D341Med (cell line): ENCODE measurements around the gene KRTAP19-7.

Source experiments
- DNase-seq: peaks from one replicate; pipeline ENCODE4 v3.0.0; 2012; ENCODE audit warnings: low spot score

Gene KRTAP19-7, protein sequence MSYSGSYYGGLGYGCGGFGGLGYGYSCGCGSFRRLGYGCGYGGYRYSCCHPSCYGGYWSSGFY

DNA sequence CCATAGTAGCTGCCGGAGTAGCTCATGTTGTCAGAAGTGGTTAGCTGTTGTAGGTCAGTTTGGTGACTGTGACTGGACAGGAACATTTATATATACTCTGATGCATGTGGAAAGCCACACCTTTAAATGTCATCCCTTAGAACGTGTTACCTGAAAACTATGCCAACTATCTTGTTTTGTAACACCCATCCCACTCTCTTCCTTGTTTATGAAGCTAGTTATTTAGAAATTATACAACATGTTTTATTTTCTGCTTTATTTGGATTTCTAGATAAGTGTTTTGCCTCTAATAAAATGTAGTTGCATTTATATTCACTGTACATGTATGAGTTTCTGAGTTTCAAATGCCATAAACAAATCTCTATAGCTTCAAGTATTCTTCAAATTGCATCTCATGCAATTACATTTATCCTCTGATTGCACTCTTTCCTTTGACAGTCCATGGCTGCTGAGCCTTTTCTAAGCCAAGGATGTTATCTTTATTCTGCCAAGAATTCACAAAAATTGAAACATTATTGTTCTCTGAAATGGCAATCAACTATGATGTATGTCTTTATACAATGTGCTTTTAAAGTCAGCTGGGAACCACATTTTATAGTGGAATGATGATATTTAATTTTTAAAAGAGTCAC is at the start of gene KRTAP19-7:
Gene KRTAP19-7 (minus strand): TSS at position 51 of the 632 bp plus-strand sequence. CDS start 25 bp downstream, at position 26.
- no peak for DNase-seq

DNA sequence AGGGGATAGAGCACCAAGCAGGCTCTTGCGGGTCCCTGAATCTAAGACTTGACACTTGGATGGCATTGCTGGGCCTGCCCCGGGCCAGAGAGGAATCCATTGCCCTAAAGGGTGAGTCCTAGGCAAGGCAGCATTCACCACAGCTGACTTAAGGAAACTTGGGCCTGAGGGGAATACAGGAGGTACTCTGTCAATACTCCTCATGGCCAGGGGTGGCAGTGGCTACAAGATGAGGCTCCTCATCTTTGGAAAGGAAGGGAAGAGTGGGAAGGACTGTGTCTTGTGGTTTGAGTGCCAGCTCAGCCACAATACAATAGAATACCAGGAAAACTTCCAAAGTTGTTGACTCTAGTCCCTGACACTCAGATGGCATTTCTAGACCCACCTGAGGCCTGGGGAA is 44.9 kb upstream of the KRTAP19-7 start:
- DNase-seq: no peak

DNA sequence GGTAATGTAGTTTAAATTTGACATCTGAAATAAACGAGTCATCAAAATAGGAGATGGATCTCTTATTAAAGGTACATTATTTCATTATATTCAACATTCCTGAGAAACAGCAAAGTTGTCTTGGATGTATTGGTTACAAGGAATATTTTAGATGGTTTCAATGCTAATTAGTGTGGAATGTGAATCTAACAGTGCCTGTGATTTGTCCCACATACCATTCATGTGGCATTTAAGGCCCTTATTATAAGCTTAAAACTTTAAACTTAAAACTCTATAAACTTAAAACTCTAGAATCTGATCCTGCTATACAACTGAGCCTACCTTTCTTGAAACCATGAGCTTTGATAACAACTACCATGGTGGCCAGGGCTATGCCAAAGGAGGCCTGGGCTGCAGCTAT is 39.7 kb upstream of the KRTAP19-7 start, which contains the start of gene KRTAP22-1:
Gene KRTAP22-1 (plus strand): TSS at position 301 of the 400 bp plus-strand sequence.
- DNase-seq: no peak

DNA sequence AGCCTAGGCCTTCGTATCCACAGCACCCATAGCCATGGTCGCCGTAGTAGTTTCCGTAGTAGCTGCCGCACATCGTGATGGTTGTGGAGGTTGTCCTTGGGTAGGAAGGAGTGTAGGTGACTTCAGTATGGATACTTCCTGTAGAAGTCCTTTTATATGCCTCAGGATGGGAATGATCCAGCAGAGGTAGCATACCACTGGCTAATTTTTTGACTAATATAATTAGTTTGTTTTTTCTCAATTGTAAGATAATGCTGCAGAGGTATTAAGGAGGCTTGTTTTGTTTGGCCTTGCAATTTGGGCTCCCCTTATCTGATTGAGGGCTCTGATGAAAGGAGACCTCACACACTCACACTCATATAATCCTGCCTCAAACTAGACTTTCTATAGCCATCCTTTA is 37.7 kb upstream of the KRTAP19-7 start, which contains the start of gene KRTAP6-2:
Gene KRTAP6-2 (minus strand): TSS at position 101 of the 400 bp plus-strand sequence. CDS start 28 bp downstream, at position 73.
- no peak for DNase-seq

DNA sequence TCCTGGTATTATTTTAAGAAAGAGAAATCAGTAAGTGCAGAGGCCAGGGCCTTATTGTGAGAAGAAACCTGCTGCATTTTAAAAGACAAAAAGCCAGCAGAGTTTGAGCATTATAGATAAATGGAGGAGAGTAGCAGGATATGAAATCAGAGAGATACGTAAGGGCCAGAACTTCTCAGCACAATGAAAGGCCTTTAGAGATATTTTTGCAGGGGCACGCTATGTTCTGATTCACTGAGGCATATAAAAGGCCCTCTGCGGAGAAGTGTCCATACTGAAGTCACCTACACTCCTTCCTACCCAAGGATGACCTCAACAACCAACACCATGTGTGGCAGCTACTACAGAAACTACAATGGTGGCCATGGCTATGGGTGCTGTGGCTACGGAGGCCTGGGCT is 31.0 kb upstream of the KRTAP19-7 start, which contains the start of gene KRTAP6-3:
Gene KRTAP6-3 (plus strand): TSS at position 301 of the 400 bp plus-strand sequence. CDS start 6 bp downstream, at position 307.
- DNase-seq: no peak

DNA sequence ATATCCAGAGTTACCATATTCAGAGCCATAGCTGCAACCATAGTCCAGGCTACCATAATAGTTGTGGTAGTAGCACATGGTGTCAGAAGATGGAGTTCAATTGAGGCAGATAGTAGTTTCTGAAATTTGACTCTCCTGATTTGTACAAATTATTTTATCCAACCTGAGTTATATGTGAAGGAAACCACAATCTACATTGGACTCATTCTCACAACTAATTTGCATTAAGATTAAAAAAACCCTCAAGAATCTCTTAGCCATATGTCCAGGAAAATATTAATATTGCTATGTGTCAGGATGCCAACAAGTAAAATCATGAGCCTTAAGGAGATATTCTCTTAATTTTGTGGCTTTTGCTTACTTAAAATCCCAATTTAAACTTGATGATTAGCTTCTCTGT is 29.2 kb upstream of the KRTAP19-7 start, which contains the start of gene KRTAP22-2:
Gene KRTAP22-2 (minus strand): TSS at position 101 of the 400 bp plus-strand sequence.
- DNase-seq: no peak

DNA sequence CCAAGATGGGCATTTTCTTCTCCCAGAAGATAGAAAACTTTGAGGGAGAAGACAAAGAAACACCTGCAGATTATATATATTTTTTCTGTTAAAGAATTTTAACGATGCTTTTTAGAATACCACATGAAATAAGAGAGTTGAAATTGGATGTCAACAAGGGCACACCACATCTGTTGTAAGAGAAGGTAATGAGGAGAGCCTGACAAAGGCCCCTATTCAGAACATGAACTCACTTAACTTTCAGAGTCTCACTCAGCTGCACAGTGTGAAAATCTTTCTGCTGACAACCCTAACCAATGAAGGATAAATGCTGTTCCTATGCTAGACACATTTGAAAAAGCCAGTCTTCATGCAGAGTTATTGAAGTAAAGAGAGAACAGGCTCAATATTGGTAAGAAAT is 21.8 kb upstream of the KRTAP19-7 start:
- no peak for DNase-seq

DNA sequence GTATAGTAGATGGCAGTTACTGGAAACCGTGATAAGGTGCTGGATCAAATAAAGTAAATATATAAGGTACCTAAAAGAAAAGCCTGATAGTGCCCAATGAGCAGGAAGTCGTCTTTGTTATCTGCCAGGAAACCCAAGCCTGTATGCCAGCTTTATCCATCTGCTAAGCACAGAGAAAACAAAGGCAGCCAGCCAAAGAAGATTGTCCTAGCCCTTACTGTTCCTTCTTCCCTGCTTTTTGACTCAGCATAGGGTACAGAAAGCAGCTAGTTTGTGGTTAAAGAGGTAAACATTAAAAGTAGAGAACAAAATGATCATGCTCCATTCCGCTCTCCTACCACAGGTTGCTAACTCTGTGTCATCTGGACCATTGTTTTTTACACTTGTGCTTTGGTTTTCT is 19.0 kb upstream of the KRTAP19-7 start:
- no peak for DNase-seq

DNA sequence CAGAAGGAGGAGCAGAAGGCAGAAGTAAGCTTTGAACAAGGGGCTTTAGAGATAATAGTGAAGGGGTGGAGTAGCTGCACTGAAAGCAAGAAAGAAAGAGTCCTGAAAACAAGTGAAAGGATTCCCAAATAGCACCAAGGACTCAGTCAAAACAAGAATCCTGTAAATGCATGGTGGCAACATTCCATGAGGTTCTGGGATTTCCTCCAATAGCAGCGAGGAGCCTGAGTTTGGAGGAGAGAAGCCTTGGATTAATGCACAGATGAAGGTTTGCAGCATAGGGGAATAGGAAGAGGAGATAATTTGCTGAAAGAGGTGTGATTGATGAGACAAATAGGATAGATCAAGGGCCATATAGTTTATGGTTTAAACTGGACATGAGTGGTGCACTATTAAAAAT is 18.2 kb upstream of the KRTAP19-7 start:
- no peak for DNase-seq

DNA sequence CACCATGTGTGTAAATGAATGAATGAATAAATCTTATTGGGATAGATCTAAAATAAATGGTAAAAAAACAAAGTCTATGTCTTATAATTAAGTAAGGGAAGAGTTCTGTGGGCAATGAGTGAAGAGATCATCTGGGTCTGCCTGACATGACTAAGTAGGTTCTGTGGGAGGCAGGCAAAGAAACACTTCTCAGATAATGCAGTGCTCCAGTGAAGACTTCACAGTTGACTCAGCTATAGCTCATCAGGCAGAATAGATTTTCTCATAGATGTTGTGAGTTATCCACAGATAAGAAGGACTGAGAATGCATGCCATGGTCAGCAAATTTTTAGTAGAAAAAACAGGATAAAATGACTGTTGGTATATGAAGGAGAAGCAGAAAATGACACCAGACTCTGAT is 16.7 kb upstream of the KRTAP19-7 start:
- DNase-seq: no peak

DNA sequence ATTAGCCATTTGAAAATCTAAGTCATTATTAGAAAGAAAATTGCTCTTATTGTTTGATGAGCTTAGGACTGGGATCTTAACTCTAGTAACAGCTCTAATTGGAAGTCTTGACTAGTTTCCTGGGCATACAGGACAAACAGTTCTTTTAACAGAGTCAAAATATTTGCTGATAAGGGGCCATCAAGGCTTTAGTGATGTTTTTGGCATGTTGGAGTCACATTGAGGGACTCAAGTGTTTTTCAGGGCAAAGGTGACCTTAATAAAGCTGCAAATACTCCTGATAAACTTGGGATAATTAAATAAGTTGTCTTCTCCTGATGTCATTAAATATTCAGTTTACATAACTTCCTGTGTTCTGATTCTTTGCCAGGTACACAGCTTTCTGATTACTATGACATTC is 6.5 kb upstream of the KRTAP19-7 start:
- no peak for DNase-seq

DNA sequence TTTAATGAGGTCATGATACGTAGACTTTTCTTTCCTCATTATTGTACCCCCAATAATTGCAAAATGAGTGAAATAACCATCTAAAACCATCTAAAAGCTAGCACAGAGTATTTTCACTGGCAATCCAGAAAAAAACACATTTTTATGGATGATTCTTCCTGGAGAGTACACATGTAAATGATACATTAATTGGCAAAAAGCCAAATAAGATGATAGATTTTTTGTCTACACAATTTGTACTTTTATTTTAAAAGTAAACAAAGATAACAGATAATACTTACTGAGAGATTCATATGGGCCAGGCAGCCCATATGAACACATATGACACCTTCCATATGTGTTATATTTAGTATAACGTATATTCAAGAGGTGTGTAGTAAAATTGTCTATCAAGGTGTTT is 2.5 kb upstream of the KRTAP19-7 start:
- DNase-seq: no peak

DNA sequence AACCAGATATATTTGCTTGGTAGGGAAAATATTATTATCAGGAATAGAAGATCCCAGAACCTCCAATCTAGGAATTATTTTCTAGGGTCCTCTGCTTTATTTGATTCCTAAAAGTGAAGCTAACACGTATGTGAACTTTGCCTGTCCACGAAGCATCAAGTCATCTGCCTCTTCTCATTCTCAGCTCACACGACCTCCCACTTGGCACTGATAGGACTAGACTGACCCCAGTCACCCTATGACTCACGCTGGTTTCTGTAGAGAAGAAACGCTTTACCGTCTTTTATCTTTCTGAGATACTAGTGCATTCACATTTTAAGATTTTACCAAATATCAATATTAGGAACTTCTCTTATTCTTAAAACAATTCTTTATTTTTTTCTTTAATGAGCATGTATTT is 2.0 kb upstream of the KRTAP19-7 start:
- no peak for DNase-seq

DNA sequence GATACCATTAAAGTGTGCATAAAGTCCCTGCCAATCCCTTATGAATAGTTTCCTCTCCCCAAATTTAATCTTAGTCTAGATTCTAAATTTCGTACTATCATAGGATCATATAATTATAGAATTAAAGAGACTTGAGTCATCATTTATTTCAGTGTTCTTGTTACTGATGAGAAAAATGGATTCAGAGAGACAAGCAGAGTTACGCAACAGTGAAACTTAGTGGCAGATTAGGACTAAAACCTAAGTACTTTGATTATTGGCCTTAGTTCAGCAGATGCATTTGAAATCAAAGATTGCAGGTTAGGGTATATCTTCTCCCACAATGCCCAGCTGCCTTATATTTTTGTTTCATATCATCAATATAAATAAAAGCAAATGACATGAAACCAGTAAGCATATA is 843 bp upstream of the KRTAP19-7 start:
- DNase-seq: no peak

DNA sequence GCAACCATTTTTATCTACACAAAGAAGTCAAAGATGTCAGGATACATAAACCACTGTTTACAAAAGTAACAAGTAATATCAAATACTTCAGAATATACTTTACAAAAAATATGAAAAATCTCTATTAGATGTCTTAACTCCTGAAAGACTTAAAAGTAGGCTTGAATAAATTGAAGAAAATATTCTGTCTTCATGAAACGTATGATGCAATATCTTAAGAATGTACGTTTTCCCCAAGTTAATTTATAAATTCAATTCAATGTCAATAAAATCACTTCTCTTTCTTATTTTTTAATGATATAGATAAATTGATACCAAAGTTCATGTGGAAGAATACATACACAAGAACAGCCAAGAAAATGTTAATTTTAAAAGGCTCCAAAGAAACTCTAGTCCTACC is 6.0 kb downstream of the KRTAP19-7 start:
- DNase-seq: no peak

DNA sequence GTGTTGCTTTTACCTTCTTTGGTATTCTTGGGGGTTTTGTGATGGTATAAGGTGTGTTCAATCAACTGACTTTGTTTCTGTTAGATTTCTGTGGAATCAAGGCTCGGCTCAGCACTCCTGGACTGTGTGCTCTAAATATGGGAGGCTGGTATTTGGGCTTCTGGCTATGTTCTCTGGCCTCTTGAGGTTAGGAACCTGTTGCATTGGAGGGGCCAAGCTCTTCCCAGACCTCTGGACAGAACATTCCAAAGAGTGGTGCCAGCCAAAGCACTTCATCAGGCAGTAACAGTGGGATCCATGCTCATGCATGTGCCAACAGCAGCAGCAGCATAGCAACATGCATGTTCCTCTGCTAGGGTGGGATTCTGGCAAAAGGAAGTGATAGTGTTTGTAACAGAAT is 8.3 kb downstream of the KRTAP19-7 start:
- DNase-seq: no peak

DNA sequence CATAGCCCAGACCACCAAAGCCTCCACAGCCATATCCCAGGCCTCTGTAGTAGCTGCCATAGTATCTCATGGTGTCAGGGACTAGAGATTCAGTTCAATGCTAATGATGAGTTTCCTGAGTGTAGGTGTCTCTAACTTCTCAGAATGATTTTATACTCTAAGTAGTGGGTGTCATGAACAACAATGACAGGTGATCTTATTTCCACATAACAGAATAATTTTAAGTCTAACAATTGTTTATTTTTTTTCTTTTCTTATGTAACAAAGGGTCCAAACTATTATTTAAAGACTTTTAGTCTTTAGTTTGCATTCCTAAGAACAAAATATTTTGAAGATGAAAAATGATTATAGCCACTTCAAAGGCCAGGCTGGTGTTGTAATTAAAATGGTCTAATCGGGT is 19.4 kb downstream of the KRTAP19-7 start, which contains the start of gene KRTAP19-6:
Gene KRTAP19-6 (minus strand): TSS at position 101 of the 400 bp plus-strand sequence. CDS start 31 bp downstream, at position 70.
- DNase-seq: no peak

DNA sequence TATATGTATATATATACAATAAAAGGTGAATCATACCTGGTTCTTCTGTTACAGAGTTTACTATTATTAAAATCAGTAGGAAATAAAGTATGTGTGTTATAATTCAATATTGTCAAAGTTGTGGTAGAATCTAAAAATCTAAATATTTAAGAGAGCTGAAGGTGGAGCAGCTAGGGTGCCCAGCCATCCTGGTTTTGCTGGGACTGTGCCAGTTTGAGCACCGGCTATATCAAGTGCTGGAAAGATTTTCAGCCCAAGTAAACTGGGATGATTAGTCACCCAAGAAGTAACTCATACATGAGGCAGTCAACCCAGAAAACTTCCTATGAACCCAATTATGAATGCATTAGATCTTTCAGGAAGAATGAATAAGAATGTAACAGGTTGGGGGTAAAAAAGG is 42.2 kb downstream of the KRTAP19-7 start:
- no peak for DNase-seq

DNA sequence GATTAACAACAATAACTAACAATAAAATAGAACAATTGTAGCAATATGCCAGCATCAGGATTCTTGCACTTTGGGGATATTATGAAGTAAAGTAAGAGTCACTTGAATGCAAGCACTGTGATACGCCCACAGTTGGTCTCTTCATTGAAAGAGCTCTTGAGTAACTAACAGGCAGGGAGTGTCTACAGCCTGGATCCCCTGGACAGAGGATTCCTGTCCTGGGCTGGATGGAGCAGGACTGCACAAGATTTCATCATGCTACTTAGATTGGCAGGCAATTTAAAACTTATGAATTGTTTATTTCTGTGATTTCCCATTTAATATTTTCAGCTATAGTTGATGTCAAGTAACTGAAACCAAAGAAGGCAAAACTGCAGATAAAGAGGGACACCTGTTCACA is 45.4 kb downstream of the KRTAP19-7 start:
- DNase-seq: no peak
